GM23338 (cell line): ENCODE data around the gene SKP1. TPM values are rescaled to one million over a fixed set of nuclear protein-coding genes. Genes with fewer than 3 reads are reported as not detected.

Experiments used
- ATAC-seq: fragments of 200-7000 bp; cut with Tn5 transposase; 3 replicates; pipeline ENCODE4 v1.9.1; 2020
- DNase-seq: peaks from one replicate; pipeline ENCODE4 v3.0.0-alpha.2; 2015; ENCODE audit warnings: low spot score
- H2AFZ ChIP-seq: fragments of 200-600 bp; sonication (generic); 2 replicates; pipeline ENCODE4 v1.8.0; 2016; ENCODE audit warnings: antibody characterized with exemption, mild to moderate bottlenecking, moderate library complexity
- H3F3A ChIP-seq: fragments of 200-600 bp; sonication (generic); replicated peaks from 2 replicates; pipeline ENCODE4 v1.8.0; 2017; ENCODE audit warnings: antibody characterized with exemption, mixed run types, low read depth
- H3K27ac ChIP-seq: fragments of 200-600 bp; sonication (generic); 2 replicates; pipeline ENCODE4 v1.6.1; 2016; ENCODE audit warnings: low read depth
- H3K27me3 ChIP-seq: fragments of 200-600 bp; sonication (generic); 2 replicates; pipeline ENCODE4 v1.8.0; 2016; ENCODE audit warnings: mild to moderate bottlenecking, mixed run types, moderate library complexity; ENCODE audit not compliant: insufficient read depth
- H3K36me3 ChIP-seq: fragments of 200-600 bp; sonication (generic); 2 replicates; pipeline ENCODE4 v1.8.0; 2016; ENCODE audit warnings: mild to moderate bottlenecking; ENCODE audit not compliant: insufficient read depth
- H3K4me1 ChIP-seq: fragments of 200-600 bp; sonication (generic); 2 replicates; pipeline ENCODE4 v1.8.0; 2016; ENCODE audit warnings: mild to moderate bottlenecking, moderate library complexity; ENCODE audit not compliant: insufficient read depth
- H3K4me2 ChIP-seq: fragments of 200-600 bp; sonication (generic); 2 replicates; pipeline ENCODE4 v1.7.1; 2017; ENCODE audit warnings: mixed run types
- H3K4me3 ChIP-seq: fragments of 200-600 bp; sonication (generic); 2 replicates; pipeline ENCODE4 v1.6.1; 2016; ENCODE audit warnings: mixed run types
- H3K79me2 ChIP-seq: fragments of 200-600 bp; sonication (generic); replicated peaks from 2 replicates; pipeline ENCODE4 v1.8.0; 2017; ENCODE audit warnings: mild to moderate bottlenecking; ENCODE audit not compliant: insufficient read depth
- H3K9me2 ChIP-seq: fragments of 200-600 bp; sonication (generic); 2 replicates; pipeline ENCODE4 v1.8.0; 2017; ENCODE audit not compliant: insufficient read depth
- H4K20me1 ChIP-seq: fragments of 200-600 bp; sonication (generic); replicated peaks from 2 replicates; pipeline ENCODE4 v1.8.0; 2017; ENCODE audit warnings: mild to moderate bottlenecking; ENCODE audit not compliant: insufficient read depth
- H3K27ac Mint-ChIP-seq: 2 replicates; pipeline ENCODE4 v1.8.0; 2020; ENCODE audit warnings: inconsistent platforms, mild to moderate bottlenecking, moderate library complexity, mixed read lengths
- H3K27me3 Mint-ChIP-seq: 3 replicates; pipeline ENCODE4 v1.8.0; 2022; ENCODE audit warnings: low read depth, mild to moderate bottlenecking, moderate library complexity, mixed read lengths, inconsistent platforms; ENCODE audit not compliant: insufficient read depth, poor library complexity
- H3K36me3 Mint-ChIP-seq: 3 replicates; pipeline ENCODE4 v1.8.0; 2021; ENCODE audit warnings: low read depth, mild to moderate bottlenecking, inconsistent platforms, moderate library complexity, mixed read lengths
- H3K4me1 Mint-ChIP-seq: 3 replicates; pipeline ENCODE4 v1.8.0; 2020; ENCODE audit warnings: mild to moderate bottlenecking, inconsistent platforms, mixed read lengths
- H3K4me3 Mint-ChIP-seq: 3 replicates; pipeline ENCODE4 v1.8.0; 2021; ENCODE audit warnings: moderate library complexity, mild to moderate bottlenecking, inconsistent platforms, mixed read lengths
- H3K9me3 Mint-ChIP-seq: 3 replicates; pipeline ENCODE4 v1.8.0; 2020; ENCODE audit warnings: moderate library complexity, mild to moderate bottlenecking, inconsistent platforms, mixed read lengths
- CREB1 ChIP-seq: fragments of 250-450 bp; sonication (Bioruptor Pico); IDR thresholded peaks from 2 replicates; pipeline ENCODE4 v1.5.0; 2020; ENCODE audit warnings: low read depth, mild to moderate bottlenecking, moderate library complexity
- ETS1 ChIP-seq: IDR thresholded peaks from 2 replicates; pipeline ENCODE4 v1.6.1; 2016; ENCODE audit warnings: antibody characterized with exemption
- EZH2 ChIP-seq: fragments of 200-600 bp; sonication (generic); IDR thresholded peaks from one replicate; pipeline ENCODE4 v1.8.0; 2017; ENCODE audit warnings: antibody characterized with exemption, mild to moderate bottlenecking, low read depth; ENCODE audit not compliant: unreplicated experiment
- EZH2phosphoT487 ChIP-seq: fragments of 200-600 bp; sonication (generic); IDR thresholded peaks from one replicate; pipeline ENCODE4 v1.8.1; 2018; ENCODE audit warnings: antibody characterized with exemption; ENCODE audit not compliant: unreplicated experiment
- JUNB ChIP-seq: IDR thresholded peaks from one replicate; pipeline ENCODE4 v1.6.1; 2016; ENCODE audit warnings: antibody characterized with exemption; ENCODE audit not compliant: unreplicated experiment
- NANOG ChIP-seq: IDR thresholded peaks from 2 replicates; pipeline ENCODE4 v1.6.1; 2016; ENCODE audit warnings: antibody characterized with exemption, borderline replicate concordance
- POLR2AphosphoS5 ChIP-seq: IDR thresholded peaks from 2 replicates; pipeline ENCODE4 v1.6.1; 2016; ENCODE audit warnings: antibody characterized with exemption, low read depth
- STAT1 ChIP-seq: IDR thresholded peaks from one replicate; pipeline ENCODE4 v1.6.1; 2016; ENCODE audit warnings: antibody characterized with exemption; ENCODE audit not compliant: unreplicated experiment
- ZNF114 ChIP-seq: fragments of 250-450 bp; sonication (Bioruptor Pico); IDR thresholded peaks from 2 replicates; pipeline ENCODE4 v1.5.0; 2020; ENCODE audit warnings: mild to moderate bottlenecking, moderate library complexity
- ZNF331 ChIP-seq: fragments of 250-450 bp; sonication (Bioruptor Pico); IDR thresholded peaks from 2 replicates; pipeline ENCODE4 v1.5.0; 2020; ENCODE audit warnings: low read depth, mild to moderate bottlenecking, moderate library complexity
- polyA plus RNA-seq: library from polyadenylated mRNA; unstranded; fragments of >200 nt; fragmentation: Nextera tagmentation; extraction: Ambion mirVana; gene quantifications from 2 replicates; pipeline ENCODE4 v1.2.1, GENCODE V29; 2016
- total RNA-seq: library from RNA; depleted of rRNA; stranded (reverse); fragments of >200 nt; shearing (Covaris generic); gene quantifications from 2 replicates; pipeline ENCODE4 v1.2.3, GENCODE V29; 2014
- TF ChIP-seq, protein P1 (sequence below): fragments of 250-450 bp; sonication (Bioruptor Pico); IDR thresholded peaks from 2 replicates; pipeline ENCODE4 v1.5.0; 2020; ENCODE audit warnings: mild to moderate bottlenecking, moderate library complexity
- TF ChIP-seq, protein P2 (sequence below), 2 experiments: fragments of 200-600 bp in 1 of 2; sonication (generic) in 1 of 2; conservative IDR thresholded peaks; 2 replicates each; pipeline versions ENCODE4 v1.5.1 to v1.6.1; 2016 to 2017; ENCODE audit warnings: antibody characterized with exemption in 2 of 2, low read depth in 2 of 2, mild to moderate bottlenecking in 2 of 2, moderate library complexity in 1 of 2
- TF ChIP-seq, protein P3 (sequence below): IDR thresholded peaks from one replicate; pipeline ENCODE4 v1.6.1; 2018; ENCODE audit warnings: antibody characterized with exemption; ENCODE audit not compliant: unreplicated experiment

The SKP1 gene
- total and polyA plus RNA-seq, 2 experiments from 2014 or later, result 244 to 440 TPM

GRCh38 chr5:134100283-134101091 lies 76.3 kb downstream of the SKP1 start:
- Histone ChIP-seq H3K27me3 (peaks cover 29% of the 10 kb centered on the region), H4K20me1 (no peaks in the 10 kb centered on the region), H3K4me2 (peak overlapping the region; percentile 50), H3K4me1 (peaks cover 35% of the 10 kb centered on the region), H3K79me2 (no peaks in the 10 kb centered on the region), H3K9me2 (no peaks in the 10 kb centered on the region), H3F3A (0 out of 2 replicates have a peak, but pooled peaks cover 6% of the 10 kb centered on the region), H2AFZ (peak overlapping the region; percentile 54), H3K27ac (peak overlapping the region; percentile 20; the same call in 1 of the 2 replicates), H3K36me3 (no peaks in the 10 kb centered on the region), H3K4me3 (peak overlapping the region; percentile 29; the same call in 1 of the 2 replicates)
- peak overlapping the region; percentile 45; the same call in 1 of the 2 replicates for H3K27ac Mint-ChIP-seq
- ATAC-seq (peak; percentile 20), DNase-seq (peak; percentile 60)
- no peak for TF ChIP-seq CREB1 (CRISPR knock-in tag)
- TF ChIP-seq EZH2, result no peak
- TF ChIP-seq ZNF331, result no peak
- TF ChIP-seq POLR2AphosphoS5, result no peak
- TF ChIP-seq, protein P1, sequence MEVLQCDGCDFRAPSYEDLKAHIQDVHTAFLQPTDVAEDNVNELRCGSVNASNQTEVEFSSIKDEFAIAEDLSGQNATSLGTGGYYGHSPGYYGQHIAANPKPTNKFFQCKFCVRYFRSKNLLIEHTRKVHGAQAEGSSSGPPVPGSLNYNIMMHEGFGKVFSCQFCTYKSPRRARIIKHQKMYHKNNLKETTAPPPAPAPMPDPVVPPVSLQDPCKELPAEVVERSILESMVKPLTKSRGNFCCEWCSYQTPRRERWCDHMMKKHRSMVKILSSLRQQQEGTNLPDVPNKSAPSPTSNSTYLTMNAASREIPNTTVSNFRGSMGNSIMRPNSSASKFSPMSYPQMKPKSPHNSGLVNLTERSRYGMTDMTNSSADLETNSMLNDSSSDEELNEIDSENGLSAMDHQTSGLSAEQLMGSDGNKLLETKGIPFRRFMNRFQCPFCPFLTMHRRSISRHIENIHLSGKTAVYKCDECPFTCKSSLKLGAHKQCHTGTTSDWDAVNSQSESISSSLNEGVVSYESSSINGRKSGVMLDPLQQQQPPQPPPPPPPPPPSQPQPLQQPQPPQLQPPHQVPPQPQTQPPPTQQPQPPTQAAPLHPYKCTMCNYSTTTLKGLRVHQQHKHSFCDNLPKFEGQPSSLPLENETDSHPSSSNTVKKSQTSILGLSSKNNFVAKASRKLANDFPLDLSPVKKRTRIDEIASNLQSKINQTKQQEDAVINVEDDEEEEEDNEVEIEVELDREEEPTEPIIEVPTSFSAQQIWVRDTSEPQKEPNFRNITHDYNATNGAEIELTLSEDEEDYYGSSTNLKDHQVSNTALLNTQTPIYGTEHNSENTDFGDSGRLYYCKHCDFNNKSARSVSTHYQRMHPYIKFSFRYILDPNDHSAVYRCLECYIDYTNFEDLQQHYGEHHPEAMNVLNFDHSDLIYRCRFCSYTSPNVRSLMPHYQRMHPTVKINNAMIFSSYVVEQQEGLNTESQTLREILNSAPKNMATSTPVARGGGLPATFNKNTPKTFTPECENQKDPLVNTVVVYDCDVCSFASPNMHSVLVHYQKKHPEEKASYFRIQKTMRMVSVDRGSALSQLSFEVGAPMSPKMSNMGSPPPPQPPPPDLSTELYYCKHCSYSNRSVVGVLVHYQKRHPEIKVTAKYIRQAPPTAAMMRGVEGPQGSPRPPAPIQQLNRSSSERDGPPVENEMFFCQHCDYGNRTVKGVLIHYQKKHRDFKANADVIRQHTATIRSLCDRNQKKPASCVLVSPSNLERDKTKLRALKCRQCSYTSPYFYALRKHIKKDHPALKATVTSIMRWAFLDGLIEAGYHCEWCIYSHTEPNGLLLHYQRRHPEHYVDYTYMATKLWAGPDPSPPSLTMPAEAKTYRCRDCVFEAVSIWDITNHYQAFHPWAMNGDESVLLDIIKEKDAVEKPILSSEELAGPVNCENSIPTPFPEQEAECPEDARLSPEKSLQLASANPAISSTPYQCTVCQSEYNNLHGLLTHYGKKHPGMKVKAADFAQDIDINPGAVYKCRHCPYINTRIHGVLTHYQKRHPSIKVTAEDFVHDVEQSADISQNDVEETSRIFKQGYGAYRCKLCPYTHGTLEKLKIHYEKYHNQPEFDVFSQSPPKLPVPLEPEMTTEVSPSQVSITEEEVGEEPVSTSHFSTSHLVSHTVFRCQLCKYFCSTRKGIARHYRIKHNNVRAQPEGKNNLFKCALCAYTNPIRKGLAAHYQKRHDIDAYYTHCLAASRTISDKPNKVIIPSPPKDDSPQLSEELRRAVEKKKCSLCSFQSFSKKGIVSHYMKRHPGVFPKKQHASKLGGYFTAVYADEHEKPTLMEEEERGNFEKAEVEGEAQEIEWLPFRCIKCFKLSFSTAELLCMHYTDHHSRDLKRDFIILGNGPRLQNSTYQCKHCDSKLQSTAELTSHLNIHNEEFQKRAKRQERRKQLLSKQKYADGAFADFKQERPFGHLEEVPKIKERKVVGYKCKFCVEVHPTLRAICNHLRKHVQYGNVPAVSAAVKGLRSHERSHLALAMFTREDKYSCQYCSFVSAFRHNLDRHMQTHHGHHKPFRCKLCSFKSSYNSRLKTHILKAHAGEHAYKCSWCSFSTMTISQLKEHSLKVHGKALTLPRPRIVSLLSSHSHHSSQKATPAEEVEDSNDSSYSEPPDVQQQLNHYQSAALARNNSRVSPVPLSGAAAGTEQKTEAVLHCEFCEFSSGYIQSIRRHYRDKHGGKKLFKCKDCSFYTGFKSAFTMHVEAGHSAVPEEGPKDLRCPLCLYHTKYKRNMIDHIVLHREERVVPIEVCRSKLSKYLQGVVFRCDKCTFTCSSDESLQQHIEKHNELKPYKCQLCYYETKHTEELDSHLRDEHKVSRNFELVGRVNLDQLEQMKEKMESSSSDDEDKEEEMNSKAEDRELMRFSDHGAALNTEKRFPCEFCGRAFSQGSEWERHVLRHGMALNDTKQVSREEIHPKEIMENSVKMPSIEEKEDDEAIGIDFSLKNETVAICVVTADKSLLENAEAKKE (CRISPR knock-in tag), result no peak
- TF ChIP-seq, protein P2, sequence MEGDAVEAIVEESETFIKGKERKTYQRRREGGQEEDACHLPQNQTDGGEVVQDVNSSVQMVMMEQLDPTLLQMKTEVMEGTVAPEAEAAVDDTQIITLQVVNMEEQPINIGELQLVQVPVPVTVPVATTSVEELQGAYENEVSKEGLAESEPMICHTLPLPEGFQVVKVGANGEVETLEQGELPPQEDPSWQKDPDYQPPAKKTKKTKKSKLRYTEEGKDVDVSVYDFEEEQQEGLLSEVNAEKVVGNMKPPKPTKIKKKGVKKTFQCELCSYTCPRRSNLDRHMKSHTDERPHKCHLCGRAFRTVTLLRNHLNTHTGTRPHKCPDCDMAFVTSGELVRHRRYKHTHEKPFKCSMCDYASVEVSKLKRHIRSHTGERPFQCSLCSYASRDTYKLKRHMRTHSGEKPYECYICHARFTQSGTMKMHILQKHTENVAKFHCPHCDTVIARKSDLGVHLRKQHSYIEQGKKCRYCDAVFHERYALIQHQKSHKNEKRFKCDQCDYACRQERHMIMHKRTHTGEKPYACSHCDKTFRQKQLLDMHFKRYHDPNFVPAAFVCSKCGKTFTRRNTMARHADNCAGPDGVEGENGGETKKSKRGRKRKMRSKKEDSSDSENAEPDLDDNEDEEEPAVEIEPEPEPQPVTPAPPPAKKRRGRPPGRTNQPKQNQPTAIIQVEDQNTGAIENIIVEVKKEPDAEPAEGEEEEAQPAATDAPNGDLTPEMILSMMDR (conservative IDR thresholded peaks at IDR 0.05; ENCODE audit: low read depth in 2 of 2), result no peak
- TF ChIP-seq, protein P3, sequence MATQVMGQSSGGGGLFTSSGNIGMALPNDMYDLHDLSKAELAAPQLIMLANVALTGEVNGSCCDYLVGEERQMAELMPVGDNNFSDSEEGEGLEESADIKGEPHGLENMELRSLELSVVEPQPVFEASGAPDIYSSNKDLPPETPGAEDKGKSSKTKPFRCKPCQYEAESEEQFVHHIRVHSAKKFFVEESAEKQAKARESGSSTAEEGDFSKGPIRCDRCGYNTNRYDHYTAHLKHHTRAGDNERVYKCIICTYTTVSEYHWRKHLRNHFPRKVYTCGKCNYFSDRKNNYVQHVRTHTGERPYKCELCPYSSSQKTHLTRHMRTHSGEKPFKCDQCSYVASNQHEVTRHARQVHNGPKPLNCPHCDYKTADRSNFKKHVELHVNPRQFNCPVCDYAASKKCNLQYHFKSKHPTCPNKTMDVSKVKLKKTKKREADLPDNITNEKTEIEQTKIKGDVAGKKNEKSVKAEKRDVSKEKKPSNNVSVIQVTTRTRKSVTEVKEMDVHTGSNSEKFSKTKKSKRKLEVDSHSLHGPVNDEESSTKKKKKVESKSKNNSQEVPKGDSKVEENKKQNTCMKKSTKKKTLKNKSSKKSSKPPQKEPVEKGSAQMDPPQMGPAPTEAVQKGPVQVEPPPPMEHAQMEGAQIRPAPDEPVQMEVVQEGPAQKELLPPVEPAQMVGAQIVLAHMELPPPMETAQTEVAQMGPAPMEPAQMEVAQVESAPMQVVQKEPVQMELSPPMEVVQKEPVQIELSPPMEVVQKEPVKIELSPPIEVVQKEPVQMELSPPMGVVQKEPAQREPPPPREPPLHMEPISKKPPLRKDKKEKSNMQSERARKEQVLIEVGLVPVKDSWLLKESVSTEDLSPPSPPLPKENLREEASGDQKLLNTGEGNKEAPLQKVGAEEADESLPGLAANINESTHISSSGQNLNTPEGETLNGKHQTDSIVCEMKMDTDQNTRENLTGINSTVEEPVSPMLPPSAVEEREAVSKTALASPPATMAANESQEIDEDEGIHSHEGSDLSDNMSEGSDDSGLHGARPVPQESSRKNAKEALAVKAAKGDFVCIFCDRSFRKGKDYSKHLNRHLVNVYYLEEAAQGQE, result no peak
- TF ChIP-seq EZH2phosphoT487, result no peak
- TF ChIP-seq NANOG, result no peak
- TF ChIP-seq ETS1, result no peak
- no peak for TF ChIP-seq ZNF114 (CRISPR knock-in tag)
- no peak for TF ChIP-seq STAT1
- TF ChIP-seq JUNB, result no peak
- peaks cover 44% of the 10 kb centered on the region for H3K4me1 Mint-ChIP-seq
- no peaks in the 10 kb centered on the region for H3K9me3 Mint-ChIP-seq
- H3K36me3 Mint-ChIP-seq, result no peaks in the 10 kb centered on the region
- H3K4me3 Mint-ChIP-seq, result peak overlapping the region; percentile 42
- peaks cover 48% of the 10 kb centered on the region for H3K27me3 Mint-ChIP-seq
